Measurements from ENCODE around the gene CCT8.

CCT8 gene

GRCh38 chr21:29077651-29078090, 4.2 kb upstream of the CCT8 start:
- DNase-seq = peak; percentile 39

GRCh38 chr21:29076731-29077640, 3.5 kb upstream of the CCT8 start:
- DNase-seq = peak; percentile 44

GRCh38 chr21:29075706-29076466, 2.4 kb upstream of the CCT8 start:
- DNase-seq = peak; percentile 37

- no peak for DNase-seq
These were observed 1.3 kb upstream of the CCT8 start for GRCh38 chr21:29074783-29075182.

- DNase-seq = no peak
These were observed 544 bp upstream of the CCT8 start for GRCh38 chr21:29074007-29074376.

GRCh38 chr21:29072873-29073221, 601 bp downstream of the CCT8 start:
- no peak for DNase-seq

- no peak for DNase-seq
These were observed 8.5 kb downstream of the CCT8 start for GRCh38 chr21:29064850-29065481.

- no peak for DNase-seq
These were observed 16.9 kb downstream of the CCT8 start for GRCh38 chr21:29056538-29057050.

- DNase-seq = no peak
These were observed 17.4 kb downstream of the CCT8 start for GRCh38 chr21:29056005-29056404.

- DNase-seq = no peak
These were observed 18.4 kb downstream of the CCT8 start for GRCh38 chr21:29055080-29055479.

- DNase-seq = peak; percentile 28
These were observed 19.8 kb downstream of the CCT8 start for GRCh38 chr21:29053656-29054055.

GRCh38 chr21:29053011-29053553, 20.4 kb downstream of the CCT8 start:
- no peak for DNase-seq

GRCh38 chr21:29052224-29052623, 21.2 kb downstream of the CCT8 start:
- no peak for DNase-seq

- no peak for DNase-seq
These were observed 38.8 kb downstream of the CCT8 start for GRCh38 chr21:29034678-29035077.

- DNase-seq = no peak
These were observed 39.6 kb downstream of the CCT8 start for GRCh38 chr21:29033871-29034270.

- DNase-seq = no peak
These were observed 40.1 kb downstream of the CCT8 start for GRCh38 chr21:29033301-29033700.

- no peak for DNase-seq
These were observed 42.5 kb downstream of the CCT8 start for GRCh38 chr21:29030909-29031308.

GRCh38 chr21:29029524-29029923, 43.9 kb downstream of the CCT8 start:
- no peak for DNase-seq

GRCh38 chr21:29025328-29025713, 48.1 kb downstream of the CCT8 start:
- peak; percentile 6 for DNase-seq

- peak; percentile 99 for DNase-seq
These were observed 48.7 kb downstream of the CCT8 start, which contains the start of gene USP16 for GRCh38 chr21:29024474-29025327. Gene USP16 (plus strand): TSS chr21:29024668. CDS start chr21:29027914, 3,246 bp downstream.

- DNase-seq = no peak
These were observed 51.3 kb downstream of the CCT8 start for GRCh38 chr21:29022166-29022565.

GRCh38 chr21:29018540-29018939, 54.9 kb downstream of the CCT8 start:
- DNase-seq = peak; percentile 14
